ENCODE measurements around the gene NRXN3. TPM values are rescaled to one million over a fixed set of nuclear protein-coding genes. Genes with fewer than 3 reads are reported as not detected.

NRXN3 gene
- total RNA-seq, 1 experiment from 2014 or later = not detected

- no peaks in the 10 kb centered on the region for H3K36me3 ChIP-seq (ENCODE audit: low read depth)
- BruUV-seq (replicated peaks) = no TSS peak
- H3K9me2 ChIP-seq (ENCODE audit: insufficient read depth) = no peaks in the 10 kb centered on the region
- no peak overlapping the region for H3K4me3 ChIP-seq
- no peaks in the 10 kb centered on the region for H3K79me2 ChIP-seq (ENCODE audit: low read depth)
- no peaks in the 10 kb centered on the region for H3K9me3 ChIP-seq (ENCODE audit: insufficient read depth, low read depth)
- TF ChIP-seq, protein P1, sequence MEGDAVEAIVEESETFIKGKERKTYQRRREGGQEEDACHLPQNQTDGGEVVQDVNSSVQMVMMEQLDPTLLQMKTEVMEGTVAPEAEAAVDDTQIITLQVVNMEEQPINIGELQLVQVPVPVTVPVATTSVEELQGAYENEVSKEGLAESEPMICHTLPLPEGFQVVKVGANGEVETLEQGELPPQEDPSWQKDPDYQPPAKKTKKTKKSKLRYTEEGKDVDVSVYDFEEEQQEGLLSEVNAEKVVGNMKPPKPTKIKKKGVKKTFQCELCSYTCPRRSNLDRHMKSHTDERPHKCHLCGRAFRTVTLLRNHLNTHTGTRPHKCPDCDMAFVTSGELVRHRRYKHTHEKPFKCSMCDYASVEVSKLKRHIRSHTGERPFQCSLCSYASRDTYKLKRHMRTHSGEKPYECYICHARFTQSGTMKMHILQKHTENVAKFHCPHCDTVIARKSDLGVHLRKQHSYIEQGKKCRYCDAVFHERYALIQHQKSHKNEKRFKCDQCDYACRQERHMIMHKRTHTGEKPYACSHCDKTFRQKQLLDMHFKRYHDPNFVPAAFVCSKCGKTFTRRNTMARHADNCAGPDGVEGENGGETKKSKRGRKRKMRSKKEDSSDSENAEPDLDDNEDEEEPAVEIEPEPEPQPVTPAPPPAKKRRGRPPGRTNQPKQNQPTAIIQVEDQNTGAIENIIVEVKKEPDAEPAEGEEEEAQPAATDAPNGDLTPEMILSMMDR (conservative IDR thresholded peaks at IDR 0.05) = no peak
- no peak for TF ChIP-seq EZH2 (IDR thresholded peaks at IDR 0.05; ENCODE audit: low read depth)
- no peaks in the 10 kb centered on the region for H3K27me3 ChIP-seq (ENCODE audit: insufficient read depth, low read depth)
- H3F3A ChIP-seq (ENCODE audit: insufficient read depth, low read depth) = no peaks in the 10 kb centered on the region
- POLR2A ChIA-PET (ENCODE audit: unreplicated experiment) = no interaction called here
- intact Hi-C loops (cut with micrococcal nuclease; ENCODE audit: unreplicated experiment) = no loop called here
- no peaks in the 10 kb centered on the region for H3K4me1 ChIP-seq (replicated peaks; ENCODE audit: insufficient read depth)
- no peak overlapping the region for H3K4me2 ChIP-seq
- H4K20me1 ChIP-seq (ENCODE audit: insufficient read depth) = peaks cover 4% of the 10 kb centered on the region; the same call in 1 of the 2 replicates
- no peak overlapping the region for H2AFZ ChIP-seq
- no peak overlapping the region for H3K27ac ChIP-seq
- DNase-seq = no peak
- CTCF ChIA-PET = no interaction called here
These were observed 1180.8 kb downstream of the NRXN3 start for GRCh38 chr14:79351011-79351410.

- CTCF ChIA-PET = no interaction called here
- no peak for DNase-seq
- intact Hi-C loops (cut with micrococcal nuclease; ENCODE audit: unreplicated experiment) = no loop called here
- TF ChIP-seq, protein P1 (conservative IDR thresholded peaks at IDR 0.05) = no peak
- no peak for TF ChIP-seq EZH2 (IDR thresholded peaks at IDR 0.05; ENCODE audit: low read depth)
- no peak overlapping the region for H3K4me3 ChIP-seq
- no peaks in the 10 kb centered on the region for H3K27me3 ChIP-seq (ENCODE audit: insufficient read depth, low read depth)
- BruUV-seq (replicated peaks) = no TSS peak
- H3K4me2 ChIP-seq = no peak overlapping the region
- H3K79me2 ChIP-seq (ENCODE audit: low read depth) = no peaks in the 10 kb centered on the region
- no peaks in the 10 kb centered on the region for H3K9me3 ChIP-seq (ENCODE audit: insufficient read depth, low read depth)
- no peak overlapping the region for H2AFZ ChIP-seq
- no peaks in the 10 kb centered on the region for H3F3A ChIP-seq (ENCODE audit: insufficient read depth, low read depth)
- POLR2A ChIA-PET (ENCODE audit: unreplicated experiment) = interaction anchor here (0.7 kb wide), 1 partner anchor 440 kb away, joined by 3 read pairs; no protein-coding TSS in a partner anchor
- no peak overlapping the region for H3K27ac ChIP-seq
- H3K36me3 ChIP-seq (ENCODE audit: low read depth) = no peaks in the 10 kb centered on the region
- no peaks in the 10 kb centered on the region for H3K4me1 ChIP-seq (replicated peaks; ENCODE audit: insufficient read depth)
- peaks cover 4% of the 10 kb centered on the region; the same call in 1 of the 2 replicates for H4K20me1 ChIP-seq (ENCODE audit: insufficient read depth)
- no peaks in the 10 kb centered on the region for H3K9me2 ChIP-seq (ENCODE audit: insufficient read depth)
These were observed 1182.0 kb downstream of the NRXN3 start for GRCh38 chr14:79352076-79352630.

- no peak for DNase-seq
- H3K9me3 ChIP-seq (ENCODE audit: insufficient read depth, low read depth) = no peaks in the 10 kb centered on the region
- H3K4me1 ChIP-seq (replicated peaks; ENCODE audit: insufficient read depth) = no peaks in the 10 kb centered on the region
- no peak overlapping the region for H3K4me3 ChIP-seq
- BruUV-seq (replicated peaks) = no TSS peak
- H3K4me2 ChIP-seq = no peak overlapping the region
- CTCF ChIA-PET = no interaction called here
- no peaks in the 10 kb centered on the region for H3K36me3 ChIP-seq (ENCODE audit: low read depth)
- intact Hi-C loops (cut with micrococcal nuclease; ENCODE audit: unreplicated experiment) = no loop called here
- no peaks in the 10 kb centered on the region for H3K9me2 ChIP-seq (ENCODE audit: insufficient read depth)
- POLR2A ChIA-PET (ENCODE audit: unreplicated experiment) = no interaction called here
- no peaks in the 10 kb centered on the region for H3K79me2 ChIP-seq (ENCODE audit: low read depth)
- H2AFZ ChIP-seq = no peak overlapping the region
- no peaks in the 10 kb centered on the region for H3F3A ChIP-seq (ENCODE audit: insufficient read depth, low read depth)
- H4K20me1 ChIP-seq (ENCODE audit: insufficient read depth) = peaks cover 4% of the 10 kb centered on the region; the same call in 1 of the 2 replicates
- TF ChIP-seq, protein P1 (conservative IDR thresholded peaks at IDR 0.05) = no peak
- no peak for TF ChIP-seq EZH2 (IDR thresholded peaks at IDR 0.05; ENCODE audit: low read depth)
- no peak overlapping the region for H3K27ac ChIP-seq
- 0 out of 2 replicates have a peak, but pooled peaks cover 4% of the 10 kb centered on the region for H3K27me3 ChIP-seq (ENCODE audit: insufficient read depth, low read depth)
These were observed 1184.2 kb downstream of the NRXN3 start for GRCh38 chr14:79354336-79354735.

Measured in PC-9 (cell line).